Kidney epithelial cell (primary cell): ENCODE results near the gene GNB2. TPM values are rescaled to one million over a fixed set of nuclear protein-coding genes. Genes with fewer than 3 reads are reported as not detected.

Experiments
- DNase-seq: peaks from one replicate; pipeline ENCODE4 v3.0.0-alpha.2; 2010; ENCODE audit warnings: low read depth
- H3K27me3 ChIP-seq: 2 replicates; pipeline ENCODE4 v1.6.0; 2011; ENCODE audit warnings: low read length; ENCODE audit not compliant: control insufficient read depth, insufficient read depth
- H3K36me3 ChIP-seq: 2 replicates; pipeline ENCODE4 v1.5.1; 2011; ENCODE audit warnings: low read length; ENCODE audit not compliant: control insufficient read depth, insufficient read depth
- H3K4me3 ChIP-seq: 2 replicates; pipeline ENCODE4 v1.5.1; 2011; ENCODE audit warnings: low read depth, mild to moderate bottlenecking, control low read depth, low read length
- total RNA-seq: library from RNA; depleted of rRNA; stranded (reverse); fragments of >200 nt; gene quantifications from 2 replicates; pipeline ENCODE4 v1.2.3, GENCODE V29; 2015
- TF ChIP-seq, protein P1 (sequence below): IDR thresholded peaks from 2 replicates; pipeline ENCODE4 v1.5.1; 2011; ENCODE audit warnings: mild to moderate bottlenecking, moderate library complexity, low read length, control low read depth, inconsistent platforms; ENCODE audit not compliant: insufficient read depth, poor library complexity, severe bottlenecking

Gene GNB2
- total RNA-seq, 1 donor from 2014 or later: 330 TPM

DNA sequence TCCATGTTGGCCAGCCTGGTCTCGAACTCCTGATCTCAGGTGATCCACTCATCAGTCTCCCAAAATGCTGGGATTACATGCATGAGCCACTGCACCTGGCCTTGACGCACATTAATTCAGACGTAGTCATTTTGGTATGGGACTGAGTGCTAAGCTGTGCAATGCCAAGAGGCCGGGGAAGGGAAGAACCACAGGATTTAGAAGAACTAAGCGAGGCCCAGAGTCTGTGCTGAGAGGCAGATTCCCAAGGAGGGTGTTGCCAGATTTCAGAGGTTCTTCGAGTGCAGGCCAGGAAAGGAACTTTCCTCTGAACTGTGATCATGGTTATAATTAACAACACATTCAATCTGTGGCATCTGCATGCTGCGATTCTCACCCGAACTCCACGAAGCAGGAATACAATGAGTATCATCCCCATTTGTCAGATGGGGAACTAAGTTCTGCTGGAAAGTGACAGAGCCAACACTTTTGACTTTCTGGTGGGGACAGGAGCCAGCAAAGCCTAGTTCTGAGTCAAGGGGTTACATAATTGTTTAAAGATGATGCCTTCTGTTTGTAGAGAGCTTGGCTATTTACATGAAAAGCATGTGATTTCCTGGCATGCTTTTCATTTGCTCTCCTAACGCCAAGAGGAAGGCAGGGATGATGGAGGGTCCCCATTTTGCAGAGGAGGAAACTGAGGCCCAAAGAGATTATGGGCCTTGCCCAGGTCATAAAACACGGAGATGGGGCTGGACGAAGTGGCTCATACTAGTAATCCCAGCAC, 53.6 kb downstream of the GNB2 start:
- TF ChIP-seq, protein P1, sequence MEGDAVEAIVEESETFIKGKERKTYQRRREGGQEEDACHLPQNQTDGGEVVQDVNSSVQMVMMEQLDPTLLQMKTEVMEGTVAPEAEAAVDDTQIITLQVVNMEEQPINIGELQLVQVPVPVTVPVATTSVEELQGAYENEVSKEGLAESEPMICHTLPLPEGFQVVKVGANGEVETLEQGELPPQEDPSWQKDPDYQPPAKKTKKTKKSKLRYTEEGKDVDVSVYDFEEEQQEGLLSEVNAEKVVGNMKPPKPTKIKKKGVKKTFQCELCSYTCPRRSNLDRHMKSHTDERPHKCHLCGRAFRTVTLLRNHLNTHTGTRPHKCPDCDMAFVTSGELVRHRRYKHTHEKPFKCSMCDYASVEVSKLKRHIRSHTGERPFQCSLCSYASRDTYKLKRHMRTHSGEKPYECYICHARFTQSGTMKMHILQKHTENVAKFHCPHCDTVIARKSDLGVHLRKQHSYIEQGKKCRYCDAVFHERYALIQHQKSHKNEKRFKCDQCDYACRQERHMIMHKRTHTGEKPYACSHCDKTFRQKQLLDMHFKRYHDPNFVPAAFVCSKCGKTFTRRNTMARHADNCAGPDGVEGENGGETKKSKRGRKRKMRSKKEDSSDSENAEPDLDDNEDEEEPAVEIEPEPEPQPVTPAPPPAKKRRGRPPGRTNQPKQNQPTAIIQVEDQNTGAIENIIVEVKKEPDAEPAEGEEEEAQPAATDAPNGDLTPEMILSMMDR: no peak
- no peak for DNase-seq
- peaks cover 18% of the 10 kb centered on the region for H3K27me3 ChIP-seq
- H3K4me3 ChIP-seq: no peak overlapping the region
- no peaks in the 10 kb centered on the region for H3K36me3 ChIP-seq

DNA sequence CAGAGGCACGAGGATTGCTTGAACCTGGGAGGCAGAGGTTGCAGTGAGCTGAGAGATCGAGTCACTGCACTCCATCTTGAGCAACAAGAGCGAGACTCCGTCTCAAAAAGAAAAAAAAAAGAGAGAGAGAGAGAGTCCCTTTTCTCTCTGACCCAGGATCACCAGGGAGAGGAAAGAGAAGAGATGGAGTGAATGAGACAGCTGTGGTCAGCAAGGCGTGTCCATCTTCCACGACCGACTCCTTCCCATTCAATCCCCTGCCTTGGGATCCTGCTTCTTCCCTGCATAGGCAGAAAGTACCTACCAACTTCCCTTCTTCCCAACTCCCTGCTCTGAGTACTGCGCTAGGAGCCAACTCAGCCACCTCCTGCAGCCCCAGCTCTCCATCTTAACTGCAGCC, 54.7 kb downstream of the GNB2 start:
- Histone ChIP-seq H3K36me3 (no peaks in the 10 kb centered on the region), H3K4me3 (no peak overlapping the region), H3K27me3 (peaks cover 11% of the 10 kb centered on the region)
- TF ChIP-seq, protein P1: no peak
- DNase-seq: no peak

Other genes starting within 250 kb of the GNB2 start
- gene ZCWPW1, start 245.0 kb upstream of the GNB2 start, total RNA-seq: 0.88 and 1.8 TPM in 2 replicates
- gene MEPCE, start 243.9 kb upstream of the GNB2 start, total RNA-seq: 29.7 and 30.0 TPM in 2 replicates
- 28.0 and 39.8 TPM in 2 replicates for gene PPP1R35, start 237.2 kb upstream of the GNB2 start, total RNA-seq
- not detected in 2 replicates for gene SPACDR, start 209.5 kb upstream of the GNB2 start, total RNA-seq
- 41.6 and 45.3 TPM in 2 replicates for gene TSC22D4, start 194.5 kb upstream of the GNB2 start, total RNA-seq
- gene NYAP1, start 189.8 kb upstream of the GNB2 start, total RNA-seq: 0.14 and 0.46 TPM in 2 replicates
- gene AGFG2, start 134.5 kb upstream of the GNB2 start, total RNA-seq: 4.0 and 8.6 TPM in 2 replicates
- gene SAP25, start 99.8 kb upstream of the GNB2 start, total RNA-seq: 0.62 TPM in 1 of 2 replicates, not detected in the other
- gene LRCH4, start 87.6 kb upstream of the GNB2 start, total RNA-seq: 69.0 and 85.2 TPM in 2 replicates
- gene FBXO24, start 87.4 kb upstream of the GNB2 start, total RNA-seq: 0.55 and 0.79 TPM in 2 replicates
- gene PCOLCE, start 71.4 kb upstream of the GNB2 start, total RNA-seq: 4.7 and 6.4 TPM in 2 replicates
- 14.5 and 23.3 TPM in 2 replicates for gene MOSPD3, start 61.2 kb upstream of the GNB2 start, total RNA-seq
- 0.34 and 0.71 TPM in 2 replicates for gene TFR2, start 32.2 kb upstream of the GNB2 start, total RNA-seq
- gene ACTL6B, start 17.3 kb upstream of the GNB2 start, total RNA-seq: not detected in 2 replicates
- 23.1 and 23.5 TPM in 2 replicates for gene GIGYF1, start 20.5 kb downstream of the GNB2 start, total RNA-seq
- 46.1 and 52.8 TPM in 2 replicates for gene POP7, start 32.4 kb downstream of the GNB2 start, total RNA-seq
- gene EPO, start 46.7 kb downstream of the GNB2 start, total RNA-seq: not detected in 2 replicates
- gene ZAN, start 59.9 kb downstream of the GNB2 start, total RNA-seq: not detected in 2 replicates
- 138 TPM in 2 replicates for gene EPHB4, start 153.8 kb downstream of the GNB2 start, total RNA-seq
- 15.7 and 18.3 TPM in 2 replicates for gene SLC12A9, start 179.0 kb downstream of the GNB2 start, total RNA-seq
- 113 and 114 TPM in 2 replicates for gene TRIP6, start 193.6 kb downstream of the GNB2 start, total RNA-seq
- gene SRRT, start 201.4 kb downstream of the GNB2 start, total RNA-seq: 65.9 and 67.9 TPM in 2 replicates
- gene UFSP1, start 216.0 kb downstream of the GNB2 start, total RNA-seq: 1.6 and 4.3 TPM in 2 replicates
- 1.3 and 6.4 TPM in 2 replicates for gene ACHE, start 222.1 kb downstream of the GNB2 start, total RNA-seq